Activated CD4-positive, alpha-beta T cell treated with anti-CD3 and anti-CD28 coated beads for 36 hours (primary cell): ENCODE measurements around the gene LYZL6. TPM values are rescaled to one million over a fixed set of nuclear protein-coding genes. Genes with fewer than 3 reads are reported as not detected.

Source experiments
- ATAC-seq: fragments of 200-7000 bp; cut with Tn5 transposase; one replicate; pipeline ENCODE4 v1.10.0; 2021; ENCODE audit warnings: mild to moderate bottlenecking, moderate library complexity
- CTCF ChIA-PET: fragments of 350-600 bp; sonication (Branson Sonifier 250); formaldehyde crosslinking; loops from one replicate; lab custom pipeline; 2021; ENCODE audit warnings: antibody characterized with exemption; lab: Charles Lee
- POLR2A ChIA-PET: fragments of 350-600 bp; sonication (Branson Sonifier 250); formaldehyde crosslinking; loops from one replicate; lab custom pipeline; 2021; ENCODE audit warnings: antibody characterized with exemption, inconsistent platforms; lab: Charles Lee
- DNase-seq: peaks from one replicate; pipeline ENCODE4 v3.0.0-alpha.2; 2020
- H3K27ac Mint-ChIP-seq: one replicate; pipeline ENCODE4 v1.8.0; 2021; ENCODE audit warnings: mixed read lengths
- H3K27me3 Mint-ChIP-seq: one replicate; pipeline ENCODE4 v1.8.0; 2021; ENCODE audit warnings: mixed read lengths
- H3K36me3 Mint-ChIP-seq: one replicate; pipeline ENCODE4 v1.8.0; 2021; ENCODE audit warnings: low read depth, mixed read lengths
- H3K4me1 Mint-ChIP-seq: one replicate; pipeline ENCODE4 v1.8.0; 2021; ENCODE audit warnings: mixed read lengths
- H3K4me3 Mint-ChIP-seq: one replicate; pipeline ENCODE4 v1.8.0; 2021; ENCODE audit warnings: mild to moderate bottlenecking, moderate library complexity, mixed read lengths
- H3K9me3 Mint-ChIP-seq: one replicate; pipeline ENCODE4 v1.8.0; 2021; ENCODE audit warnings: low read depth, mixed read lengths
- intact Hi-C, 2 experiments: fragments of 100-400 bp; cut with DNase I in 1 of 2; cut with micrococcal nuclease in 1 of 2; formaldehyde crosslinking; loops; one replicate each; pipeline versions ENCODE4 v1.14.2 to v1.15.1; 2022 to 2024; cut with DNase I, micrococcal nuclease
- total RNA-seq, 2 experiments: library from RNA; stranded (reverse); gene quantifications; one replicate each; pipeline ENCODE4 v1.2.3, GENCODE V29; 2021

The LYZL6 gene
- total RNA-seq, 2 experiments from 2014 or later: not detected

- Mint-ChIP-seq H3K36me3 (no peaks in the 10 kb centered on the region), H3K4me3 (no peak overlapping the region), H3K27ac (no peak overlapping the region), H3K4me1 (no peaks in the 10 kb centered on the region), H3K9me3 (no peaks in the 10 kb centered on the region), H3K27me3 (peaks cover 10% of the 10 kb centered on the region)
- ATAC-seq (no peak), DNase-seq (no peak)
- ChIA-PET POLR2A (no interaction called here), CTCF (interaction anchor here (0.7 to 9.7 kb wide), 9 partner anchors 9 to 1012 kb away, joined by 3 to 173 read pairs (median 3); no protein-coding TSS in a partner anchor)
- intact Hi-C loops: no loop called here
Observed at GRCh38 chr17:35973333-35974260, 30.1 kb upstream of the LYZL6 start.

- ChIA-PET POLR2A (no interaction called here), CTCF (interaction anchor here (0.7 to 9.7 kb wide), 6 partner anchors 9 to 176 kb away, joined by 3 to 173 read pairs (median 5); no protein-coding TSS in a partner anchor)
- ATAC-seq (no peak), DNase-seq (no peak)
- Mint-ChIP-seq H3K36me3 (no peaks in the 10 kb centered on the region), H3K9me3 (no peaks in the 10 kb centered on the region), H3K4me1 (no peaks in the 10 kb centered on the region), H3K27me3 (peaks cover 6% of the 10 kb centered on the region), H3K27ac (no peak overlapping the region), H3K4me3 (no peak overlapping the region)
- intact Hi-C loops: no loop called here
Observed at GRCh38 chr17:35972945-35973332, 29.4 kb upstream of the LYZL6 start.

DNA sequence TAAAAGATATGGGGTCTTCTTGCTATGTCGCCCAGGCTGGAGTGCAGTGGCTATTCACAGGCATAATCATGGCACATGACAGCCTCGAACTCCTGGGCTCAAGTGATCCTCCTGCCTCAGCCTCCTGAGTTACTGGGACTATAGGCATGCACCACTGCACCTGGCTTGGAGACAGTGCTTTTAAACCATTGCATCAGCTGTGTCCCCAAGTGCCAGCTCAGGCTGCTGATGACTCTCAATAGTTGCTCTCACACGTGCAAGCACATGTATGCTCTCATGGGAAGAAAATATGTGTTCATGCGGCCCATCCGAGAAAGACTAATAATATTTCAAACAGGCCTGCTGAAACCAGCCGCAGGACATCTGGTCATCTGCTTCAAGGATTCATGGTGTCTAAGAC lies 29.0 kb upstream of the LYZL6 start:
- CTCF ChIA-PET: interaction anchor here (1.3 to 9.7 kb wide), 4 partner anchors 9 to 176 kb away, joined by 3 to 173 read pairs (median 6); no protein-coding TSS in a partner anchor
- no peaks in the 10 kb centered on the region for H3K36me3 Mint-ChIP-seq
- H3K4me3 Mint-ChIP-seq: no peak overlapping the region
- H3K27ac Mint-ChIP-seq: no peak overlapping the region
- DNase-seq (no peak), ATAC-seq (no peak)
- H3K27me3 Mint-ChIP-seq: peaks cover 4% of the 10 kb centered on the region
- intact Hi-C loops: no loop called here
- POLR2A ChIA-PET: no interaction called here
- no peaks in the 10 kb centered on the region for H3K9me3 Mint-ChIP-seq
- no peaks in the 10 kb centered on the region for H3K4me1 Mint-ChIP-seq

DNA sequence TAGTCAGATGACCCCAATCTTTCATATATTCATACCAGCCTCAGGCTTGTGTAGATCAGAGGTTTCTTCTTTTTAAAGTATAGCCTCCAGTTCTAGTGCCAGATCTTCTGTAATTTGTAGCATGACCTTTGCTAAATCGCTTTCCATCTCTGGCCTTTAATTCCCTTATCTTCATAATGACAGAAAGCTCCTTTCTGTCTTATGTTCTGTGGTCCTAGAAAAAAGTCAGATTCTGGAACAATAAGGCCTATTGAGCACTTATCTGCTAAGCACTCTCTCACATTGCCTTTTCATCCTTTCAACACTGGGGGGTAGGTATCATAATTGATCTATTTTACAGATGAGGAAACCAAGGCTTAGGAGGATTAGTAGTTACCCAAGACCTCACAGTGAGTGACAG lies 28.6 kb upstream of the LYZL6 start:
- H3K4me3 Mint-ChIP-seq: no peak overlapping the region
- intact Hi-C loops: no loop called here
- DNase-seq: no peak
- no peaks in the 10 kb centered on the region for H3K9me3 Mint-ChIP-seq
- ATAC-seq: no peak
- peaks cover 4% of the 10 kb centered on the region for H3K27me3 Mint-ChIP-seq
- no peak overlapping the region for H3K27ac Mint-ChIP-seq
- ChIA-PET CTCF (interaction anchor here (1.0 to 9.7 kb wide), 4 partner anchors 10 to 184 kb away, joined by 3 to 173 read pairs (median 6); no protein-coding TSS in a partner anchor), POLR2A (no interaction called here)
- H3K36me3 Mint-ChIP-seq: no peaks in the 10 kb centered on the region
- H3K4me1 Mint-ChIP-seq: no peaks in the 10 kb centered on the region

- peak; percentile 79 for ATAC-seq
- Mint-ChIP-seq H3K9me3 (no peaks in the 10 kb centered on the region), H3K27ac (no peak overlapping the region), H3K4me3 (no peak overlapping the region), H3K36me3 (no peaks in the 10 kb centered on the region), H3K4me1 (no peaks in the 10 kb centered on the region), H3K27me3 (no peaks in the 10 kb centered on the region)
- CTCF ChIA-PET: interaction anchor here (0.6 to 9.7 kb wide), 34 partner anchors 8 to 1421 kb away, joined by 3 to 173 read pairs (median 4); partner anchors contain the start of genes CCL16, CCL3, LYZL6 and RDM1
- intact Hi-C loops: loop anchor here (1.0 to 2.0 kb wide), 6 partner anchors 103 to 514 kb away; no protein-coding TSS in a partner anchor
- POLR2A ChIA-PET: interaction anchor here (0.9 kb wide), 1 partner anchor 180 kb away, joined by 3 read pairs; no protein-coding TSS in a partner anchor
- DNase-seq: peak; percentile 86
Observed at GRCh38 chr17:35969558-35970380, 26.3 kb upstream of the LYZL6 start.

DNA sequence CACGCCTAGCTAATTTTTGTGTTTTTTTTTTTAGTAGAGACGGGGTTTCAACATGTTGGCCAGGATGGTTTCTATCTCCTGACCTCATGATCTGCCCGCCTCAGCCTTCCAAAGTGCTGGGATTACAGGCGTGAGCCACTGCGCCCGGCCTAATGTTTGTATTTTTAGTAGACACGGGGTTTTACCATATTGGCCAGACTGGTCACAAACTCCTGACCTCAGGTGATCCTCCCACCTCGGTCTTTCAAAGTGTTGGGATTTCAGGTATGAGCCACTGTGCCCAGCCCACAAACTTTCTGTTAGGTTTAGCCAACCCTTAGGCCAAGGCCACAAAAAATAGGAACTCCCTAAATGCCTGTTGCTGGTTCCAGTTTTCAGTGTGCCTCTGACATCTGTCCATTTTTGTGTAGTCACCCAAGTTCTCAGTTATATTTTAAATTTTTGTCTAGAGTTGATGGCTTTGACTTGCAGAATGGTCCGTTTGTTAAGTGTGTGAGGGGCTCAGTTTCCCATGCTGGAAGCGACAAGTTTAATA lies 25.1 kb upstream of the LYZL6 start:
- H3K9me3 Mint-ChIP-seq: no peaks in the 10 kb centered on the region
- CTCF ChIA-PET: interaction anchor here (0.6 to 9.7 kb wide), 14 partner anchors 9 to 519 kb away, joined by 3 to 173 read pairs (median 5); partner anchors contain the start of gene CCL16
- no peak for ATAC-seq
- no peak overlapping the region for H3K27ac Mint-ChIP-seq
- POLR2A ChIA-PET: interaction anchor here (0.9 kb wide), 1 partner anchor 181 kb away, joined by 3 read pairs; no protein-coding TSS in a partner anchor
- no peak overlapping the region for H3K4me3 Mint-ChIP-seq
- no peak for DNase-seq
- no peaks in the 10 kb centered on the region for H3K4me1 Mint-ChIP-seq
- intact Hi-C loops: loop anchor here (1.0 to 2.0 kb wide), 6 partner anchors 104 to 515 kb away; no protein-coding TSS in a partner anchor
- no peaks in the 10 kb centered on the region for H3K27me3 Mint-ChIP-seq
- H3K36me3 Mint-ChIP-seq: no peaks in the 10 kb centered on the region

- no peak overlapping the region for H3K27ac Mint-ChIP-seq
- H3K9me3 Mint-ChIP-seq: no peaks in the 10 kb centered on the region
- POLR2A ChIA-PET: no interaction called here
- no peak for DNase-seq
- intact Hi-C loops: no loop called here
- H3K36me3 Mint-ChIP-seq: no peaks in the 10 kb centered on the region
- CTCF ChIA-PET: interaction anchor here (1.0 to 1.3 kb wide), 3 partner anchors 10 to 146 kb away, joined by 3 read pairs; no protein-coding TSS in a partner anchor
- no peak overlapping the region for H3K4me3 Mint-ChIP-seq
- no peaks in the 10 kb centered on the region for H3K4me1 Mint-ChIP-seq
- no peaks in the 10 kb centered on the region for H3K27me3 Mint-ChIP-seq
- ATAC-seq: no peak
Observed at GRCh38 chr17:35965272-35965671, 21.8 kb upstream of the LYZL6 start.

DNA sequence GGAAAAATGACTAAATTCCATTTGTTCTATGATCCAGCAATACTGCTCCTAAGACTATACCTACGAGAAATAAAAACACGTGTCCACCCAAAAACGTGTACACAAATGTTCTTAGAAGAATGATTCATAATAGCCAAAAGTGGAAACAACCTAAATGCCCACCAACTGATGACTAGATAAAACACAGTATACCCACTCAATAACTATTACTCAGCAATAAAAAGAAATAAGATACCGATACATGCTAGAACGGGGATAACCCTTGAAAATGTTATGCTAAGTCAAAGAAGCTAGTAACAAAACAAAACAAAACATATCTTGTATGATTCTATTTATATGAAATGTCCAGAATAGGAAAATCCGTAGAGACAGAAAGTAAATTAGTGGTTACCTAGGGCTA lies 20.1 kb upstream of the LYZL6 start:
- CTCF ChIA-PET: interaction anchor here (0.8 to 1.4 kb wide), 3 partner anchors 10 to 185 kb away, joined by 3 to 4 read pairs (median 4); no protein-coding TSS in a partner anchor
- Mint-ChIP-seq H3K27ac (no peak overlapping the region), H3K9me3 (no peaks in the 10 kb centered on the region), H3K4me3 (no peak overlapping the region), H3K36me3 (no peaks in the 10 kb centered on the region), H3K27me3 (peaks cover 3% of the 10 kb centered on the region), H3K4me1 (no peaks in the 10 kb centered on the region)
- no peak for ATAC-seq
- DNase-seq: no peak
- intact Hi-C loops: no loop called here
- POLR2A ChIA-PET: no interaction called here

GRCh38 chr17:35953720-35954119 lies 10.2 kb upstream of the LYZL6 start:
- H3K27ac Mint-ChIP-seq: no peak overlapping the region
- ChIA-PET CTCF (interaction anchor here (0.5 kb wide), 1 partner anchor 56 kb away, joined by 3 read pairs; no protein-coding TSS in a partner anchor), POLR2A (no interaction called here)
- H3K27me3 Mint-ChIP-seq: peaks cover 11% of the 10 kb centered on the region
- intact Hi-C loops: no loop called here
- peaks cover 3% of the 10 kb centered on the region for H3K9me3 Mint-ChIP-seq
- H3K4me1 Mint-ChIP-seq: no peaks in the 10 kb centered on the region
- no peaks in the 10 kb centered on the region for H3K36me3 Mint-ChIP-seq
- no peak for ATAC-seq
- DNase-seq: no peak
- H3K4me3 Mint-ChIP-seq: no peak overlapping the region

GRCh38 chr17:35949401-35949800 lies 5.9 kb upstream of the LYZL6 start:
- Mint-ChIP-seq H3K4me1 (no peaks in the 10 kb centered on the region), H3K27me3 (no peaks in the 10 kb centered on the region), H3K9me3 (no peaks in the 10 kb centered on the region), H3K36me3 (no peaks in the 10 kb centered on the region), H3K27ac (no peak overlapping the region), H3K4me3 (no peak overlapping the region)
- POLR2A ChIA-PET: no interaction called here
- DNase-seq: no peak
- ATAC-seq: no peak
- intact Hi-C loops: loop anchor here in 1 of 2 experiments (5.0 kb wide), 1 partner anchor 87 kb away; no protein-coding TSS in a partner anchor
- CTCF ChIA-PET: no interaction called here
